Nephron (organoid): ENCODE measurements around the gene PFKFB4.
"Not testable (repeated sequence)": the region's sequence is repeated elsewhere in the genome, so short reads cannot be mapped to it uniquely, and the experiment has no call there.

Experiments used
- H3K27ac Mint-ChIP-seq, 3 experiments: 2 replicates each; pipeline ENCODE4 v1.8.0; 2020; ENCODE audit warnings: mixed read lengths in 3 of 3, mild to moderate bottlenecking in 2 of 3, moderate library complexity in 1 of 3
- H3K27me3 Mint-ChIP-seq: 2 replicates; pipeline ENCODE4 v1.8.0; 2021; ENCODE audit warnings: low read depth, mild to moderate bottlenecking, moderate library complexity, mixed read lengths
- H3K36me3 Mint-ChIP-seq: 2 replicates; pipeline ENCODE4 v1.8.0; 2020; ENCODE audit warnings: low read depth, mixed read lengths
- H3K4me1 Mint-ChIP-seq: 2 replicates; pipeline ENCODE4 v1.8.0; 2020; ENCODE audit warnings: mixed read lengths
- H3K4me3 Mint-ChIP-seq, 3 experiments: 2 replicates each; pipeline ENCODE4 v1.8.0; 2020; ENCODE audit warnings: mild to moderate bottlenecking in 3 of 3, mixed read lengths in 3 of 3, moderate library complexity in 2 of 3
- H3K9me3 Mint-ChIP-seq: 2 replicates; pipeline ENCODE4 v1.8.0; 2020; ENCODE audit warnings: mixed read lengths
- CTCF ChIP-seq, 3 experiments: fragments of 200-600 bp; sonication (generic); IDR thresholded peaks; one replicate each; pipeline ENCODE4 v1.5.0; 2021; ENCODE audit warnings: antibody characterized with exemption in 3 of 3; ENCODE audit not compliant: unreplicated experiment in 3 of 3

Gene PFKFB4

GRCh38 chr3:48478626-48479555 is 77.7 kb downstream of the PFKFB4 start:
- no peak overlapping the region for H3K4me3 Mint-ChIP-seq
- H3K27me3 Mint-ChIP-seq, result no peaks in the 10 kb centered on the region
- peaks cover 4% of the 10 kb centered on the region for H3K36me3 Mint-ChIP-seq

GRCh38 chr3:48477959-48478520 is 78.6 kb downstream of the PFKFB4 start:
- H3K36me3 Mint-ChIP-seq, result peaks cover 4% of the 10 kb centered on the region
- no peak overlapping the region for H3K4me3 Mint-ChIP-seq
- H3K27ac Mint-ChIP-seq, result peak overlapping the region in 1 of 3 experiments; percentile 18
- peaks cover 12% of the 10 kb centered on the region for H3K4me1 Mint-ChIP-seq
- no peak for TF ChIP-seq CTCF (IDR thresholded peaks at IDR 0.05; ENCODE audit: unreplicated experiment in 3 of 3)
- H3K27me3 Mint-ChIP-seq, result no peaks in the 10 kb centered on the region
- no peaks in the 10 kb centered on the region for H3K9me3 Mint-ChIP-seq

More at GRCh38 chr3:48478626-48479555, 77.7 kb downstream of the PFKFB4 start:
- H3K27ac Mint-ChIP-seq, result no peak overlapping the region
- no peak for TF ChIP-seq CTCF (IDR thresholded peaks at IDR 0.05; ENCODE audit: unreplicated experiment in 3 of 3)
- H3K4me1 Mint-ChIP-seq, result peaks cover 5% of the 10 kb centered on the region
- no peaks in the 10 kb centered on the region for H3K9me3 Mint-ChIP-seq

GRCh38 chr3:48476426-48477053 is 80.1 kb downstream of the PFKFB4 start:
- Mint-ChIP-seq H3K27ac (no peak overlapping the region), H3K4me3 (no peak overlapping the region), H3K36me3 (peaks cover 4% of the 10 kb centered on the region), H3K4me1 (peaks cover 18% of the 10 kb centered on the region), H3K27me3 (no peaks in the 10 kb centered on the region), H3K9me3 (no peaks in the 10 kb centered on the region)
- TF ChIP-seq CTCF (IDR thresholded peaks at IDR 0.05; ENCODE audit: unreplicated experiment in 3 of 3), result no peak

GRCh38 chr3:48475188-48475587 is 81.4 kb downstream of the PFKFB4 start:
- Mint-ChIP-seq H3K4me1 (peaks cover 18% of the 10 kb centered on the region), H3K4me3 (no peak overlapping the region), H3K27ac (peak overlapping the region in 2 of 3 experiments; percentile 61 to 82), H3K9me3 (no peaks in the 10 kb centered on the region), H3K27me3 (no peaks in the 10 kb centered on the region), H3K36me3 (peaks cover 2% of the 10 kb centered on the region)
- no peak for TF ChIP-seq CTCF (IDR thresholded peaks at IDR 0.05; ENCODE audit: unreplicated experiment in 3 of 3)

GRCh38 chr3:48474619-48475018 is 82.0 kb downstream of the PFKFB4 start:
- peaks cover 24% of the 10 kb centered on the region for H3K4me1 Mint-ChIP-seq
- H3K9me3 Mint-ChIP-seq, result no peaks in the 10 kb centered on the region
- H3K4me3 Mint-ChIP-seq, result peak overlapping the region; percentile 54 to 70 (median 57)
- TF ChIP-seq CTCF (IDR thresholded peaks at IDR 0.05; ENCODE audit: unreplicated experiment in 3 of 3), result no peak
- H3K27ac Mint-ChIP-seq, result peak overlapping the region; percentile 61 to 89 (median 82)
- H3K27me3 Mint-ChIP-seq, result no peaks in the 10 kb centered on the region
- H3K36me3 Mint-ChIP-seq, result no peaks in the 10 kb centered on the region

GRCh38 chr3:48474031-48474430 is 82.6 kb downstream of the PFKFB4 start:
- not testable (repeated sequence) for H3K4me3 Mint-ChIP-seq, H3K9me3 Mint-ChIP-seq, H3K36me3 Mint-ChIP-seq, H3K27me3 Mint-ChIP-seq
- Mint-ChIP-seq H3K4me1 (peaks cover 26% of the 10 kb centered on the region), H3K27ac (peak overlapping the region in 1 of 3 experiments; percentile 99)
